HCEC 1CT (cell line): ENCODE measurements around the gene TVP23A.
A peak's percentile ranks its signal among the peaks of the same experiment; 100 is the strongest.
"Not testable (repeated sequence)": the region's sequence is repeated elsewhere in the genome, so short reads cannot be mapped to it uniquely, and the experiment has no call there.

Source experiments
- DNase-seq: peaks from one replicate; pipeline ENCODE4 v3.0.0-alpha.2; 2017

Gene TVP23A

GRCh38 chr16:10744370-10745030, 74.1 kb downstream of the TVP23A start:
- no peak for DNase-seq

- peak; percentile 94 for DNase-seq
These were observed 74.8 kb downstream of the TVP23A start, which contains the start of gene NUBP1 for GRCh38 chr16:10743610-10744369. Gene NUBP1, plus strand, starts transcription at chr16:10743842. Its CDS starts 22 bp downstream, at chr16:10743864.

GRCh38 chr16:10743227-10743609, 75.4 kb downstream of the TVP23A start:
- DNase-seq, result no peak

GRCh38 chr16:10741844-10742243, 76.8 kb downstream of the TVP23A start:
- DNase-seq, result no peak

GRCh38 chr16:10741249-10741648, 77.3 kb downstream of the TVP23A start:
- DNase-seq, result not testable (repeated sequence)

GRCh38 chr16:10740845-10741208, 77.8 kb downstream of the TVP23A start:
- DNase-seq, result no peak

GRCh38 chr16:10740000-10740844, 78.4 kb downstream of the TVP23A start:
- DNase-seq, result no peak

- DNase-seq, result peak; percentile 83
These were observed 80.1 kb downstream of the TVP23A start for GRCh38 chr16:10738231-10739077.

GRCh38 chr16:10737068-10737625, 81.4 kb downstream of the TVP23A start:
- DNase-seq, result peak; percentile 52

GRCh38 chr16:10731790-10732189, 86.8 kb downstream of the TVP23A start:
- DNase-seq, result no peak

- peak; percentile 45 for DNase-seq
These were observed 89.2 kb downstream of the TVP23A start for GRCh38 chr16:10729104-10730048.

- DNase-seq, result no peak
These were observed 90.3 kb downstream of the TVP23A start for GRCh38 chr16:10728003-10728887.
